ENCODE results near the gene FANCD2OS. TPM values are rescaled to one million over a fixed set of nuclear protein-coding genes. Genes with fewer than 3 reads are reported as not detected.

Gene FANCD2OS, protein sequence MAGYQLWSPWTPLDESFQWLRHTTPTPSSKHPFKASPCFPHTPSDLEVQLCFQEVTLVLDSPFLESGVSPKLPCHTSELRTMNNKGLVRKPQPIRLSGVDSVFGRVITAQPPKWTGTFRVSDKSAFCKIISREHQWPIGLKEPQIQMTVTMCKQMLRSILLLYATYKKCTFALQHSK
- not detected for total RNA-seq

DNA sequence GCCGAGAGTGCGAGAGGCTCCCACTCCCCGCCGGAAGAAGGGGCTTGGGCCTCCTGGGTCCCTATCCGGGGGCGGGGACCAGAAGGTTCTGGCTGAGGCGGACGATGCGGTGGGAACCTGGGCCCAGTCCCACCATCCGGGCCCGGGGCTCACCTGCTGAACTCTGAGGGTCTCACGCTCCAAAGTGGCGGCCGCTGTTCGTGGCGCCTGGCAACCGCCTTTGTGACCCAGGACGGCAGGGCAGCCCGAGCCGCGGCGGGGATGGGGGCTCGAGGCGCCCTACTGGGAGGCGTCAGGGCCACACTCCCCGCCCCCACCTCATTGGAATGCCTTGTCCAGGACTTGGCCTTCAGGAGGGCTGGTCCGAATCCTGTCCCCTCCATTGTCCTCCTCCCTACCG, at the start of gene FANCD2OS:
Gene FANCD2OS, minus strand, starts transcription at position 165 of the 400 bp plus-strand sequence. CDS start 3,481 bp downstream, outside the sequence.
- H3K9me3 ChIP-seq = no peaks in the 10 kb centered on the region
- no peak for TF ChIP-seq POLR2A (IDR thresholded peaks at IDR 0.05)
- TF ChIP-seq EP300 (IDR thresholded peaks at IDR 0.05; ENCODE audit: low read depth) = no peak
- TF ChIP-seq, protein P1, sequence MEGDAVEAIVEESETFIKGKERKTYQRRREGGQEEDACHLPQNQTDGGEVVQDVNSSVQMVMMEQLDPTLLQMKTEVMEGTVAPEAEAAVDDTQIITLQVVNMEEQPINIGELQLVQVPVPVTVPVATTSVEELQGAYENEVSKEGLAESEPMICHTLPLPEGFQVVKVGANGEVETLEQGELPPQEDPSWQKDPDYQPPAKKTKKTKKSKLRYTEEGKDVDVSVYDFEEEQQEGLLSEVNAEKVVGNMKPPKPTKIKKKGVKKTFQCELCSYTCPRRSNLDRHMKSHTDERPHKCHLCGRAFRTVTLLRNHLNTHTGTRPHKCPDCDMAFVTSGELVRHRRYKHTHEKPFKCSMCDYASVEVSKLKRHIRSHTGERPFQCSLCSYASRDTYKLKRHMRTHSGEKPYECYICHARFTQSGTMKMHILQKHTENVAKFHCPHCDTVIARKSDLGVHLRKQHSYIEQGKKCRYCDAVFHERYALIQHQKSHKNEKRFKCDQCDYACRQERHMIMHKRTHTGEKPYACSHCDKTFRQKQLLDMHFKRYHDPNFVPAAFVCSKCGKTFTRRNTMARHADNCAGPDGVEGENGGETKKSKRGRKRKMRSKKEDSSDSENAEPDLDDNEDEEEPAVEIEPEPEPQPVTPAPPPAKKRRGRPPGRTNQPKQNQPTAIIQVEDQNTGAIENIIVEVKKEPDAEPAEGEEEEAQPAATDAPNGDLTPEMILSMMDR (IDR thresholded peaks at IDR 0.05) = no peak
- TF ChIP-seq POLR2AphosphoS5 (IDR thresholded peaks at IDR 0.05) = no peak
- H3K27ac ChIP-seq = no peak within 1 kb of the TSS
- in situ Hi-C loops (cut with MboI; ENCODE audit: low pct_ligation_motif_present in 1 of 4, low pct_unique_long_range_greater_than_20kb in 1 of 4, low sequenced_read_pairs in 3 of 4) = no loop called here
- H3K27me3 ChIP-seq = no peaks in the 10 kb centered on the region
- 89% methylated on average over 21 of the region's 28 CpGs; no CpG with 5 or more reads in 1 of the 2 donors for WGBS, 2 donors (ENCODE audit: low coverage in 1 of 2)
- no peaks in the 10 kb centered on the region for H3K36me3 ChIP-seq
- DNase-seq = no peak
- no peak within 1 kb of the TSS for H3K4me3 ChIP-seq
- H3K4me1 ChIP-seq = no peaks in the 10 kb centered on the region
- intact Hi-C loops (cut with DNase I; ENCODE audit: low total_unique reads) = no loop called here

DNA sequence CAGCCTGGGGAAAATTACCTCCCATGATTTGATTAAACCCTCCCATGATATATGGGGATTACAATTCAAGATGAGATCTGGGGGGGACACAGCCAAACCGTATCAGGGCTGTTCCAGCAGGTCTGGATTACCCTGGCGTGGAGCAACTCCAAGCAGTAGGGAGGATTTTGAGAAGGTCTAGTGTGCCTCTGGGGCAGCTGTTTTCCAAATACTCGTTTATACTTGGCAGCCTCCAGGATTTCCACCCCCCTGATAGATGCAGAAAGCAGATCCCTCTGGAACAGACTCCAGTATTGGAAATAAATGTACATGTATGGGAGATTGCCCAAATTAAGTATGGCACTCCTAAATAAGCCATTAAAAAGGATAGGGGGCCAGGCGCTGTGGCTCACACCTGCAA, 49.0 kb upstream of the FANCD2OS start:
- WGBS, 2 donors (ENCODE audit: low coverage in 1 of 2) = 40 to 67% methylated on average over 1 to 4 of the region's 4 CpGs
- no peaks in the 10 kb centered on the region for H3K9me3 ChIP-seq
- no peaks in the 10 kb centered on the region for H3K27me3 ChIP-seq
- no peak overlapping the region for H3K27ac ChIP-seq
- no peak overlapping the region for H3K4me3 ChIP-seq
- peaks cover 0 to 7% (median 0%) of the 10 kb centered on the region in 4 donors for H3K36me3 ChIP-seq
- intact Hi-C loops (cut with DNase I; ENCODE audit: low total_unique reads) = no loop called here
- no peak for DNase-seq
- no peaks in the 10 kb centered on the region for H3K4me1 ChIP-seq
- no peak for TF ChIP-seq EP300 (IDR thresholded peaks at IDR 0.05; ENCODE audit: low read depth)
- in situ Hi-C loops (cut with MboI; ENCODE audit: low pct_ligation_motif_present in 1 of 4, low pct_unique_long_range_greater_than_20kb in 1 of 4, low sequenced_read_pairs in 3 of 4) = no loop called here

DNA sequence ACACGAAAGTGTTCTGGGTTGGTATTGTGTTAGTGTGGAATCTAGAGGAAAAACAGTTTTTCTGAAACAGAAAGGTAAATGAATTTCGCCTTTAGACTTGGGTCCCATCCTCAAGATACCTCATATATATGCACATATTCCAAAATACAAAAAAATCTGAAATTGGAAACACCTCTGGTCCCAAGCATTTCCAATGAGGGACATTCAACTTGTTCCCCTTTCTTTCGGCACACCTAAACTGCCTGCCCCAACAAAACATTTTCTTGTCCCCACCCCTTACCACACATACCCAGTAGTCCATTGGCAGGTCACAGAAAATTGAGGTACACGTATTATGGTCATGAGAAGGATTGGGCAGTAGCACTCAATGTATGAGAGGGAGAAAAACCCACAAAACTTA, 47.6 kb upstream of the FANCD2OS start:
- Histone ChIP-seq H3K36me3 (peaks cover 0 to 19% (median 6%) of the 10 kb centered on the region in 4 donors), H3K9me3 (no peaks in the 10 kb centered on the region), H3K27ac (no peak overlapping the region), H3K4me3 (no peak overlapping the region), H3K27me3 (no peaks in the 10 kb centered on the region), H3K4me1 (no peaks in the 10 kb centered on the region)
- WGBS, 2 donors (ENCODE audit: low coverage in 1 of 2) = 91 to 97% methylated on average over 3 to 4 of the region's 4 CpGs
- intact Hi-C loops (cut with DNase I; ENCODE audit: low total_unique reads) = no loop called here
- in situ Hi-C loops (cut with MboI; ENCODE audit: low pct_ligation_motif_present in 1 of 4, low pct_unique_long_range_greater_than_20kb in 1 of 4, low sequenced_read_pairs in 3 of 4) = no loop called here
- DNase-seq = no peak
- TF ChIP-seq POLR2AphosphoS5 (IDR thresholded peaks at IDR 0.05) = no peak
- TF ChIP-seq, protein P1 (IDR thresholded peaks at IDR 0.05) = no peak
- no peak for TF ChIP-seq EP300 (IDR thresholded peaks at IDR 0.05; ENCODE audit: low read depth)
- TF ChIP-seq POLR2A (IDR thresholded peaks at IDR 0.05) = no peak

DNA sequence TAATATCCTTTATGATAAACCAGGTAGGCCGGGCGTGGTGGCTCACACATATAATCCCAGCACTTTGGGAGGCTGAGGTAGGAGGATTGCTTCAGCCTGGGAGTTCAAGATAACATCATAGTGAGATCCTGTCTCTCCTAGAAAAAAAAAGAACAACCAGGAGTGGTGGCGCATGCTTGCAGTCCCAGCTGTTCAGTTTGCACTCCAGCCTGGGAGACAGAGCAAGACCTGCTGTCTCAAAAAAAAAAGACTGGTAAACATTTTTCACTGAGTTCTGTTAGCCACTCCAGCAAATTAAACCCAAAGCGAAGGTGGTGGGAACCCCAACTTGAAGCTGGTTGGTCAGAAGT, 47.0 kb upstream of the FANCD2OS start:
- WGBS, 2 donors (ENCODE audit: low coverage in 1 of 2) = 86 to 90% methylated on average over 1 to 4 of the region's 4 CpGs
- Histone ChIP-seq H3K4me3 (no peak overlapping the region), H3K27ac (no peak overlapping the region), H3K4me1 (no peaks in the 10 kb centered on the region), H3K27me3 (no peaks in the 10 kb centered on the region), H3K36me3 (peaks cover 0 to 24% (median 9%) of the 10 kb centered on the region in 4 donors), H3K9me3 (no peaks in the 10 kb centered on the region)
- no peak for DNase-seq
- intact Hi-C loops (cut with DNase I; ENCODE audit: low total_unique reads) = no loop called here
- TF ChIP-seq POLR2AphosphoS5 (IDR thresholded peaks at IDR 0.05) (no peak), POLR2A (IDR thresholded peaks at IDR 0.05) (no peak), EP300 (IDR thresholded peaks at IDR 0.05; ENCODE audit: low read depth) (no peak)
- TF ChIP-seq, protein P1 (IDR thresholded peaks at IDR 0.05) = no peak
- in situ Hi-C loops (cut with MboI; ENCODE audit: low pct_ligation_motif_present in 1 of 4, low pct_unique_long_range_greater_than_20kb in 1 of 4, low sequenced_read_pairs in 3 of 4) = no loop called here

All from transverse colon (tissue), 4 donors.